Activated CD4-positive, alpha-beta T cell treated with anti-CD3 and anti-CD28 coated beads for 36 hours (primary cell): ENCODE measurements around the gene SORCS2. TPM values are rescaled to one million over a fixed set of nuclear protein-coding genes. Genes with fewer than 3 reads are reported as not detected.

Experiments
- ATAC-seq: fragments of 200-7000 bp; cut with Tn5 transposase; one replicate; pipeline ENCODE4 v1.10.0; 2021; ENCODE audit warnings: mild to moderate bottlenecking, moderate library complexity
- CTCF ChIA-PET: fragments of 350-600 bp; sonication (Branson Sonifier 250); formaldehyde crosslinking; loops from one replicate; lab custom pipeline; 2021; ENCODE audit warnings: antibody characterized with exemption; lab: Charles Lee
- POLR2A ChIA-PET: fragments of 350-600 bp; sonication (Branson Sonifier 250); formaldehyde crosslinking; loops from one replicate; lab custom pipeline; 2021; ENCODE audit warnings: antibody characterized with exemption, inconsistent platforms; lab: Charles Lee
- DNase-seq: peaks from one replicate; pipeline ENCODE4 v3.0.0-alpha.2; 2020
- H3K27ac Mint-ChIP-seq: one replicate; pipeline ENCODE4 v1.8.0; 2021; ENCODE audit warnings: mixed read lengths
- H3K27me3 Mint-ChIP-seq: one replicate; pipeline ENCODE4 v1.8.0; 2021; ENCODE audit warnings: mixed read lengths
- H3K36me3 Mint-ChIP-seq: one replicate; pipeline ENCODE4 v1.8.0; 2021; ENCODE audit warnings: low read depth, mixed read lengths
- H3K4me1 Mint-ChIP-seq: one replicate; pipeline ENCODE4 v1.8.0; 2021; ENCODE audit warnings: mixed read lengths
- H3K4me3 Mint-ChIP-seq: one replicate; pipeline ENCODE4 v1.8.0; 2021; ENCODE audit warnings: mild to moderate bottlenecking, moderate library complexity, mixed read lengths
- H3K9me3 Mint-ChIP-seq: one replicate; pipeline ENCODE4 v1.8.0; 2021; ENCODE audit warnings: low read depth, mixed read lengths
- intact Hi-C, 2 experiments: fragments of 100-400 bp; cut with DNase I in 1 of 2; cut with micrococcal nuclease in 1 of 2; formaldehyde crosslinking; loops; one replicate each; pipeline versions ENCODE4 v1.14.2 to v1.15.1; 2022 to 2024; cut with DNase I, micrococcal nuclease
- total RNA-seq, 2 experiments: library from RNA; stranded (reverse); gene quantifications; one replicate each; pipeline ENCODE4 v1.2.3, GENCODE V29; 2021

Gene SORCS2
- total RNA-seq, 2 experiments from 2014 or later, result 0.04 TPM; not detected in 1

DNA sequence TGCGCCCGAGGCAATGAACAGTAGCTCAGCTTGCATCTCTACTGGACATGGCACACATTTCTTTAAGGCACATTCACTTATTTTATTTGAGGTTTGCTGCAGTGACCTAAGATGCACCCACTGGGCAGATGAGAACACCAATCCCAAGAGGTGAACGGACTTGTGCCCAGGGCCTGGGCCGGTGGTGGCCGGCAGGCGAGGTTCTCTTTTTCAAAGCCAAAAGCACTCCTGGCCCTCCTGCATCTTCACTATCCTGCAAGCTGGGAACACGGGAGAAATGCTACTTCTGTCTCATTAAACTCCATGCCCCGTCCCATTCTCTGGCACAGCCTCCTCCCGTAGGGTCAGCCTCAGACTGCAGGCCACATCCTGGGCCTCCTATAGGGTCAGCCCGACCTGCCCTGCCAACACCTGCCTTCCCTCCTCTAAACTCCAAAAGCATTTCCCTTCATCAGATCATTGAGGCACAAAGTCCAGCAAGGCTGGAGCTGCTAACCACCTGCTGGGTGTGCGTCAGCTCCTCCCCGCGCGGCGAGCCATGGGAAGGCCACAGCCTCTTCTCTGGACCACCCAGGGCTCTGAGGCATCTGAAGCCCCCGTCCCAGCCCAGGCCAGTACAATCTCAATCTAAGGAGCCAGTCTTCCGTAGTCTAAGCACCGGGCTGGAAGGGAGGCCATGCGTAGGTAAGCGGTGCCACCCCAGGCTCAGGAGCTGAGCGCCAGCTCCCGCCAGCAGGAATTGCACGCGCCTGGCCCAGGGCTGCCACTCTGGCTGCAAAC lies 581.3 kb downstream of the SORCS2 start:
- no peak overlapping the region for H3K27ac Mint-ChIP-seq
- peaks cover 20% of the 10 kb centered on the region for H3K4me1 Mint-ChIP-seq
- intact Hi-C loops, result no loop called here
- no peaks in the 10 kb centered on the region for H3K27me3 Mint-ChIP-seq
- POLR2A ChIA-PET, result interaction anchor here (0.6 kb wide), 1 partner anchor 23 kb away, joined by 3 read pairs; no protein-coding TSS in a partner anchor
- H3K36me3 Mint-ChIP-seq, result peaks cover 25% of the 10 kb centered on the region
- H3K4me3 Mint-ChIP-seq, result no peak overlapping the region
- CTCF ChIA-PET, result interaction anchor here (0.8 to 1.0 kb wide), 2 partner anchors 29 to 214 kb away, joined by 3 to 4 read pairs; no protein-coding TSS in a partner anchor
- DNase-seq (no peak), ATAC-seq (no peak)
- no peaks in the 10 kb centered on the region for H3K9me3 Mint-ChIP-seq

DNA sequence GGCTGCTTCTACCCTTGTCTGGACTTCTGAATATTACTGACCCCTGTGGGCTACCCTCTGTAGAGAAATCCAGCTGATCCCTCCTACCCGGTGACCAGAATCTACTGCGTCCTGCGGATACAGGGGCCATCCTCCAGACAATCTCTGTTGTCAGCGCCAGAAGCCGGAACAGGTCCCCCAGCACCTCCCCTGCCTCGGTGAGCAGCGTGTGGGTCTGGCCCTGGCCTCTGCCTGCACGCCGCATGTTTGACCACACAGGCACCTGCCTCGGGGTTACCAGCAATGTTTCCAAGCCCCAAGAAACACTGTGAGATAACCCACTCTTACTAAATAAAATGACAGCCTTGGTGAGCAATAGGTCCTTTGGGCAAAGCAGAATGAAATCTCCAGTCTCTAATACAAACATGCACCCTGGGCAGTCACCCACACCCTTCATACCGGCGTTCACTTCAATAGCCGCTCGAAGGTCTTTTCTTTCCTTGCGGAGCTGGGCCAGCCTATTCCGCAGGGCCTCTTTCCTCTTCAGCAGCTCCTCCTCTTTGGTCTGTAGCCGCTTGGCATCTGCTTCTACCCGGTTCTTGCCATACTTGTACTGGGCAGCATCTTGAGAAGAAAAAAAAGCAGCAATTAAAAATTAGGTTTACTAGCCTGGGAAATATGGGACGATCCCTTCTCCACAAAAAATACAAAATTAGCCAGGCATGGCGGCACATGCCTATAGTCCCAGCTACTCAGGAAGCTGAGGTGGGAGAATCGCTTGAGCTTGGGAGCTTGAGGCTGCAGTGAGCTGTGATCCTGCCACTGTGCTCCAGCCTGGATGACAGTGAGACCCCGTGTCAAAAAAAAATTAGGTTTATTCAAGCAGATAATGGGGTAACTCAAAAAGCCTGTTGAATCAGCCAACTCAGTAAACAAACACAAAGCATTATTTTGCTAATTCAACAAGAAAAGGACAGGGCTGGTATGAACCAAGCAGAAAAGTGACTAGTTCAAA lies 582.3 kb downstream of the SORCS2 start:
- intact Hi-C loops, result no loop called here
- Mint-ChIP-seq H3K27me3 (no peaks in the 10 kb centered on the region), H3K9me3 (no peaks in the 10 kb centered on the region), H3K4me3 (no peak overlapping the region), H3K36me3 (peaks cover 31% of the 10 kb centered on the region), H3K4me1 (peaks cover 28% of the 10 kb centered on the region), H3K27ac (no peak overlapping the region)
- ChIA-PET POLR2A (no interaction called here), CTCF (no interaction called here)
- DNase-seq, result no peak
- ATAC-seq, result no peak

DNA sequence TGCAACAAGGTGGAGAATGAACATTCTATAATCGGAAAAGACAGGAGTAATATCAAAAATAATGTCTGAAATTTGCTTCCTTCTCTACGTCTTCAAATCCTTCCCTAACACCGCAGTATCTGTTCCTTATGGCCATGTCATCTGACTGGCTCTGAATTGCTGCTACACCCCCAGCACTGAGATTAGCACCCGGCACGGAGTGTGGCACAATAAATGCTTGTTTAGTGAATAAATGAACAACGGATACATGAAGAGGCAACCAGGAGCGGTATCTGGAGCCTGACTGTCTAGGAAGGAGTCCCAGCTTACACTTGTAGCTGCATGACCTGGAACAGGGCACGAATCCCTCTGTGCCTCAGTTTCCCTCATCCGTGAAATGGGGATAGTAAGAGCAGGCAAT lies 583.1 kb downstream of the SORCS2 start:
- no peaks in the 10 kb centered on the region for H3K9me3 Mint-ChIP-seq
- peaks cover 31% of the 10 kb centered on the region for H3K36me3 Mint-ChIP-seq
- no peak overlapping the region for H3K27ac Mint-ChIP-seq
- POLR2A ChIA-PET, result no interaction called here
- no peaks in the 10 kb centered on the region for H3K27me3 Mint-ChIP-seq
- ATAC-seq, result no peak
- DNase-seq, result no peak
- CTCF ChIA-PET, result no interaction called here
- peaks cover 28% of the 10 kb centered on the region for H3K4me1 Mint-ChIP-seq
- intact Hi-C loops, result no loop called here
- H3K4me3 Mint-ChIP-seq, result no peak overlapping the region

DNA sequence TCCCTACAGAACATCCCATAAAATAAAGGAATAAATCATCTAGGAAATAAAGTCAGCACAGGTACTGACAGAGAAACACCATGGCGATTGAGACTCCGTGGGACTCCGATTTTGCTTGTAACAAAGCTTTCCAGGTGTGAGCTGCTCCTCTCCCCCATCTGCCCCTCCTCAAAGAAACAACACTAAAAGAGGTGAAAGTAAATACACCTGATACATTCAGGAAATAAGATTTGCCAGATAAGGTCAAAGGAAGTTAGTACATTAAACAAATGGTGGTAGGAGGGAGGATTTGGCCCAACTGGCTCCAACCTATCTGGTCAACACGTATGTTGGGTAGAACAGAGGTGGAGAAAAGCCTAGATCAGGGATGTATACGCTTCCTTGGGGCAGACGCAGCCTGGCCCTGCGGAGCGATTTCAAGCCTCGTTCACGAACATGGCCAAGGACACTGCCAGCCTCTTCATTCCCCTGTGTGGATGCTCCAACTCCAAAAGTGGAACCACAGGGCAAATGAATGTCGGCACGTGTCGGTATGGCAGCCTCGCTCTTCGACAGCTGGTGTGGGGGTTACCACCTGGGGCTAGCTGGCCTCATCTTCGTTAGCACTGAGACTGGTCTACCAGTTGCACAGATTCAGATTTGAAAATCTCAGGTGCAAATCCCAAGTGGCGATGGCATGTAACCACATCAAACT lies 584.8 kb downstream of the SORCS2 start:
- Mint-ChIP-seq H3K4me3 (no peak overlapping the region), H3K36me3 (peaks cover 27% of the 10 kb centered on the region), H3K4me1 (peaks cover 30% of the 10 kb centered on the region), H3K27ac (no peak overlapping the region), H3K27me3 (no peaks in the 10 kb centered on the region), H3K9me3 (no peaks in the 10 kb centered on the region)
- ATAC-seq (no peak), DNase-seq (no peak)
- intact Hi-C loops, result no loop called here
- POLR2A ChIA-PET, result no interaction called here
- CTCF ChIA-PET, result interaction anchor here (2.2 kb wide), 1 partner anchor 211 kb away, joined by 7 read pairs; no protein-coding TSS in a partner anchor

DNA sequence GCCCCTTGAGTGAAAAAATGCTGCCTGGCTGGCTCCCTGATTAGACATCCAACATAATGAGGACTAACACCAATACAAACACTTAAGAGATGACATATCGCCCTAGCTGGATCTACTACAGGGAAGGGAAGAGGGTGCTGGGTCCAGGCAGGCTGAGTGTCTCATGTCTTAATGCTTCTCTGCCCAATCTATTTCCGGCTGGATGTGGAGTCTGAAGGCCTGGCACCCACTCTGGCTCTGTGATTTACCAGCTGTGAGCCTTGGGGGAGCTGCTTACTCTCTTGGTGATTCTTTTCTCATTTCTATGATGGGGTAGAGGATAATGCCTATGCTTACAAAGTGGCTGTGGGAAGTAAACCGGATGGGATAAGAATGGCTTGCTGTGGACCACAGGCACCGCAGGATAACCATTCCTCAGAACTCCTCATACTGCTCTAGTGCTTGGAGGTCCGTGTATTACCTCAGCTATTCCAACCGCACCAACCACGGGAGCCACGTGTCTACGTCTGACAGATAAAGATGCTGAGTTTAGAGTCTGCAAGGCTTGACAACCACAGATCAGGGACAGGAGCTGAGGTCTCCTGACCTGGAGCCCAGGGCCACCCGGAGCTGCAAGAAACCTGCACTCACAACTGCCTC lies 585.7 kb downstream of the SORCS2 start:
- Mint-ChIP-seq H3K27me3 (no peaks in the 10 kb centered on the region), H3K4me3 (no peak overlapping the region), H3K4me1 (peaks cover 37% of the 10 kb centered on the region), H3K36me3 (peaks cover 21% of the 10 kb centered on the region), H3K9me3 (no peaks in the 10 kb centered on the region), H3K27ac (no peak overlapping the region)
- intact Hi-C loops, result no loop called here
- ATAC-seq (no peak), DNase-seq (no peak)
- ChIA-PET POLR2A (interaction anchor here (0.5 kb wide), 1 partner anchor 41 kb away, joined by 3 read pairs; no protein-coding TSS in a partner anchor), CTCF (interaction anchor here (0.6 to 2.2 kb wide), 4 partner anchors 8 to 218 kb away, joined by 3 to 7 read pairs (median 4); no protein-coding TSS in a partner anchor)

DNA sequence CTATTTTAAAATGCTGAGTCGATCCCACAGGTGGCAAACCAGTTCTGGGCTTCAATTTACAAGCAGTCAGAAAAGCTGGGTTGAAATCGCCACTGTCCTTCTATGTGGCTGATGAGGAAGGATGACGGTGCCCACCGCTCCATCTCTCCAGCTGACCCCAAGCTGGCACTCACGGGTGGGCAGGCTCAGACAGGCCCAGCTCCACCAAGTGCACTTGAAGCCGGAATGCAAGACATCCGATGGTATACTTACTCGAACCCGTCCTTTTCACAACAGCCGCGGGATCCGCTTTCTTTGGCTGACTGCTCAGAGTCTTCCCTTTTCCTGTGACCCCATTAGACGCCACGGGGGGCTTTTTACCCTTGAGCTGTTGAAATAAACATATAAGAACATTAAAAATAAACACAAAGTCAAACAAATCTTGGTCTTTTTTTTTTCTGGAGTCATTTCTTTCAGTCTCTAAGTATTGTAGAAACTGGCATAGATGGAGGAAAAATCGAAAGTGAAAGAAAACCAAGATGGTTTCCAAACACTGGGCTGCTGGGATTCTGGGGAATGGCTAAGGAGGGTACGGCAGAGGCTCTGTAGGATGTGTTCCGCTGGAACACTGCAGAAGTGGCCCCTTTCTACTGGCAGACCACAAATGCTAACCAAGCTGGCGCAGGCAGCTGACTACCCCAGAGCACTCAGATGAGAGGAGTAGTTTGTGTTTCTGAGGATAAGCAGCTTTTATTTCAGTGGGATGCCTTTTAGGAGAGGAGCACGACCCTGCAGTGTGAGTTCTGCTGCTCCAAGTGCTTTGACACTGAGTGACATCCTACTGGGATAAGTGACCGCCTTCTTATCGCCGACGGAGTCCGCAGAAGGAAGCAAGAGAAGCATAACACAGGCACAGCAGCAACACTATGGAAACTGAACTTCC lies 586.4 kb downstream of the SORCS2 start:
- intact Hi-C loops, result no loop called here
- no peaks in the 10 kb centered on the region for H3K27me3 Mint-ChIP-seq
- DNase-seq (no peak), ATAC-seq (no peak)
- ChIA-PET CTCF (interaction anchor here (0.6 to 2.2 kb wide), 4 partner anchors 8 to 217 kb away, joined by 3 to 7 read pairs (median 4); no protein-coding TSS in a partner anchor), POLR2A (interaction anchor here (0.5 kb wide), 1 partner anchor 40 kb away, joined by 3 read pairs; no protein-coding TSS in a partner anchor)
- H3K4me1 Mint-ChIP-seq, result peaks cover 45% of the 10 kb centered on the region
- peak overlapping the region; percentile 17 for H3K27ac Mint-ChIP-seq
- no peak overlapping the region for H3K4me3 Mint-ChIP-seq
- no peaks in the 10 kb centered on the region for H3K9me3 Mint-ChIP-seq
- H3K36me3 Mint-ChIP-seq, result peaks cover 18% of the 10 kb centered on the region

DNA sequence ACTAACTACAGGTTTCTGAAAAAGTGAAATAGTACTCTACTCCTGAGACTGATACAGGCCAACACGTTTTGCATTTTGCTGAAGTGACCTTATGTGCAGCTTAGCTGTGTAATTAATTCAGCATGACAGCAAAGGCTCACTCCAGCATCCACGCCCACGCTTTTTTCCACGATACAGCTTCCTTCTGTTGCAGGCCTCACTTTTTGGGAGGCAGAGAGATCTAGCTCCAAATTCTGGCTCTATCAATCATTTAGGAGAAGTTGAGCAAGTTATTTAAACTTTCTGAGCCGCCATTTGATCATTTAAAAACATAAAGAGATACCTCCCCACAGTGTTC lies 587.1 kb downstream of the SORCS2 start:
- intact Hi-C loops, result no loop called here
- Mint-ChIP-seq H3K4me3 (no peak overlapping the region), H3K27ac (no peak overlapping the region), H3K4me1 (peaks cover 46% of the 10 kb centered on the region), H3K27me3 (no peaks in the 10 kb centered on the region), H3K36me3 (peaks cover 20% of the 10 kb centered on the region), H3K9me3 (no peaks in the 10 kb centered on the region)
- DNase-seq, result no peak
- ChIA-PET POLR2A (no interaction called here), CTCF (interaction anchor here (1.3 kb wide), 1 partner anchor 20 kb away, joined by 4 read pairs; no protein-coding TSS in a partner anchor)
- ATAC-seq, result no peak

DNA sequence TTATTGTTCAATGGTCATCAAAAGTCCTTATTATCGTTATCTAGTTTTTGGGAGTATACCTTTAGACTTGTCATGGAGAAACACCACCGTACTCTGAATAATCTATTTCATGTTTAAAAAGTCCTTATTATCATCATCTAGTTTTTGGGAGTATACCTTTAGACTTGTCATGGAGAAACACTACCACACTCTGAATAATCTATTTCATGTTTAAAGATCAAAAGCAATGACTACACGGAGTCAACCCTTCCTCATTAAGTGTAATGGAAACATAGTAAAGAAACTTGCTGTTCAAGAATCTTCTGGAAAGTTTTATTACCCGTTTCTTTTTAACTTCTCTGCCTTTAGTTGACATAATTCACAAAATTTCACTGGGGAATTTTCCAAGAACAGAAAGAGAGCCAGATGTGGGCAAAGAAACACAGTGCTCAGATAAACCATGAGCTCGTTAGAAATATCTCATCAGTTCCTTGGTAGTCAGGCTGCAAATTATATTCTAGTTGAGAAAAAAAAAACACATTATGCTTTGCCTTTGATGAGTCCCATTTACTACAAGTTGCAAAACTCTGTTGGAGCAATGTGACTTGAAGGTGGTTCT lies 588.5 kb downstream of the SORCS2 start:
- H3K9me3 Mint-ChIP-seq, result no peaks in the 10 kb centered on the region
- ATAC-seq (peak; percentile 31), DNase-seq (no peak)
- peak overlapping the region; percentile 80 for H3K27ac Mint-ChIP-seq
- peak overlapping the region; percentile 11 for H3K4me3 Mint-ChIP-seq
- no peaks in the 10 kb centered on the region for H3K27me3 Mint-ChIP-seq
- peaks cover 27% of the 10 kb centered on the region for H3K36me3 Mint-ChIP-seq
- ChIA-PET POLR2A (no interaction called here), CTCF (interaction anchor here (1.3 to 1.6 kb wide), 2 partner anchors 21 to 22 kb away, joined by 4 to 6 read pairs; no protein-coding TSS in a partner anchor)
- H3K4me1 Mint-ChIP-seq, result peaks cover 58% of the 10 kb centered on the region
- intact Hi-C loops, result no loop called here

DNA sequence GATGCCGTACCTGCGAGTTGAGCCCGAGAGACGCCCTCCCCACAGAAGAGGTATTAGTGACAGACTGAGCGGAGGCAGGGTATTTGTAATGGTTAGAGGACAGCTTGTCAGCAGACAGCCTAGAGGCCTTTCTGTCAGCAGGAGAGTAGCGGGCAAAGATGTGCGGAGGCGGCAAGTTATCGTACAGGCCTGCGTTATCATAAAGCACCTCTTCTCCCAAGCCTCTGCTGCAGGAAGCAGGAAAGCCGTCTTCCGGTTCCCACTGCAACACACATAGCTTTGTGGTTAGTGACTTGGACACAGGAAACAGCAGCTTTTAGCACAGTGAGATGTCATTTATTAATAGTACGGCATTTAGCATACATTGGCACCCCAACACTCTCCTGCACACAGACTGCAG lies 589.0 kb downstream of the SORCS2 start:
- Mint-ChIP-seq H3K36me3 (peaks cover 27% of the 10 kb centered on the region), H3K27ac (peak overlapping the region; percentile 80), H3K4me1 (peaks cover 59% of the 10 kb centered on the region), H3K4me3 (peak overlapping the region; percentile 11), H3K27me3 (no peaks in the 10 kb centered on the region), H3K9me3 (no peaks in the 10 kb centered on the region)
- ATAC-seq (peak; percentile 35), DNase-seq (peak; percentile 33)
- ChIA-PET POLR2A (no interaction called here), CTCF (interaction anchor here (1.6 kb wide), 1 partner anchor 21 kb away, joined by 6 read pairs; no protein-coding TSS in a partner anchor)
- intact Hi-C loops, result no loop called here
